ENCODE measurements around the gene SMAP2.

Gene SMAP2

GRCh38 chr1:40422630-40423263 is 49.2 kb downstream of the SMAP2 start:
- DNase-seq, result no peak

- DNase-seq, result no peak
Measured at GRCh38 chr1:40423264-40423642, 49.7 kb downstream of the SMAP2 start.

GRCh38 chr1:40423951-40424618 is 50.6 kb downstream of the SMAP2 start:
- DNase-seq, result no peak

GRCh38 chr1:40425198-40425597 is 51.7 kb downstream of the SMAP2 start:
- no peak for DNase-seq

DNA sequence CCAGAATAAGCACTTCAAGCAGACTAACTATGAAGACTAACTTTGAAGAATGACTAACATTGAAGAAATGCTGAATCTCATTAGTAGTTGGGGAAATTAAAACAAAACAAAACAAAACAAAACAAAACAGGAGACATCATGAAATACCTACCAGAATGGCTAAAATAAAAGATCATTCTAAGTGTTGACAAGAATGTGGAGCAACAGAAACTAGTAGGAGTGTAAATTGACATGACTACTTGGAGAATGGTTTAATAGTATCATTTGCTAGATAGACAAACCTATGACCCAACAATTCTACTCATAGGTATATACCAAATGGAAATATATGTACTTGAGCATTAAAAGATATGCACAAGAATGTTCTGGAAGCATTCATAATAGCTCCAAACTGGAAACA is 57.9 kb downstream of the SMAP2 start:
- DNase-seq, result no peak

GRCh38 chr1:40432644-40433390 is 59.3 kb downstream of the SMAP2 start:
- no peak for DNase-seq

GRCh38 chr1:40435471-40435870 is 61.9 kb downstream of the SMAP2 start:
- DNase-seq, result no peak

- DNase-seq, result no peak
Measured at GRCh38 chr1:40435876-40436275, 62.3 kb downstream of the SMAP2 start.

GRCh38 chr1:40438391-40439015 is 65.0 kb downstream of the SMAP2 start:
- DNase-seq, result no peak

DNA sequence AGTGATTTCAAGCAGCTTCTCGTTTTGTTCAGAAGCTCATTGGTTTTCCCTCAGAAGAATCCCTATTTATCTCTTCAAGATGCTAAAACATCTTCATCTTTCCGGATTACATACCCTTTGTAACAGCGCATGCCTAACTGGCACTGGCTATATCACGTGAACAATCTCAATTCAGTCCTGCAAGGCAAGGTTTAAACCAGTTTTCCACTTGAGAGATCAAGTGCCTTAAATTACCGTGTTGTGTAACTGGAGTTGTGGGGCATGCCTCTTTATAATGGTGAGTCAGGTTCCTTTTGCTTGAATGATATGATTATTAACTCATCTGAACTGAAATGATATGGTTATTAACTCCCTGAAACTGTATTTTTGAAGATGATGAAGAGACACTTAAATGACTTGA is 65.7 kb downstream of the SMAP2 start:
- DNase-seq, result no peak

GRCh38 chr1:40449684-40450494 is 76.4 kb downstream of the SMAP2 start, which contains the start of gene ZFP69B:
ZFP69B (plus strand) TSS chr1:40450476; CDS start chr1:40450962, 486 bp downstream.
- DNase-seq, result peak; percentile 82

DNA sequence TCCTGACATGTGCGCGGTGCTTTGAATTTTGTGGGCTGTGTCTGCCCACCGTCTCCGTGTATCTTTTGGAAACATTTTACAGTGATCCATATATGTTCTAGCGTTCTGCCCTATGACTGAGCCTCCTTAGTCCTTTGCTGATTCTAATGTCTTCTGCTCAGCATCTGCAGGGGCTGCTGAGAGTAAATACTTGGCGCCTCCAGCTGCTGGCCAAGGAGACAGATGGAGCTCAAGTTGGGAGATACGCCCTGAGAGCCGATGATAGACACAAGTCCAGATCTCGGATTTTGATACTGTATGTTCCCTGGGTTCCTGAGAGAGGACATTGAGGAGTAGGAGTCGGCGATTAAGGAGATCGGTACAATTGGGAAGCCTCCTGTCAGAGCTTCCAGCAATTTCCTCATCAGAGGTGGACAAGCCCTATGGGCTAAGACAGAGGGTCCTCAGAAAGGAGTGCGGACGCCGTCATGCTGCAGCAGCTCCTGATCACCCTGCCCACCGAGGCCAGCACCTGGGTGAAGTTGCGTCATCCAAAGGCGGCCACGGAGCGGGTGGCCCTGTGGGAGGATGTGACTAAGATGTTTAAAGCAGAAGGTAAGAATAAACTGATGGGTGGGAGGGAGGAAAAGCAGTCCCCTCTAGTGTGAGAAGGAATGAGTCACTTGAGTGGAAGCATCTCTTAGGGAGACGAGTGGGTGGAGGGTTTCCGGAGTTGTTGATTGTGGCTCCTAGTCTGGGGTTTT is 77.1 kb downstream of the SMAP2 start:
- no peak for DNase-seq

GRCh38 chr1:40451238-40451585 is 77.7 kb downstream of the SMAP2 start:
- no peak for DNase-seq

DNA sequence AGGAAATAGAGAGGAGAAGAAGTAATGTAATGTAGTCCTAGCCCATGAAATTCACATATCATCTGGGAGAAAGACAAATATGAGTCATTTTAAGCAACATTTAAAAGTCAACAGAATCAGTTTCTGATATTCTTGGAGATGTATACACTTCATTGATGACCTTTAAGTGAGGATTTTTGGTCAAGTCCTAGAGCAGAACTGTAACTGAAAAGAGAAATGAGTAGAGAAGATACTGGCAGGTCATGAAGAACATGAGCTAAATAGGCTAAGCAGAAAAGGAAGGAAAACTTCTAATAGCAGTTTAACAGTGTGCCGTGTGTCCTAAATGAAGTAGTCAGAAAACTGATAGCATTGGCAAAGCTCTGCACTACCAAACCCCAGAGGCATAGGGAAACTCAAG is 81.3 kb downstream of the SMAP2 start:
- no peak for DNase-seq

DNA sequence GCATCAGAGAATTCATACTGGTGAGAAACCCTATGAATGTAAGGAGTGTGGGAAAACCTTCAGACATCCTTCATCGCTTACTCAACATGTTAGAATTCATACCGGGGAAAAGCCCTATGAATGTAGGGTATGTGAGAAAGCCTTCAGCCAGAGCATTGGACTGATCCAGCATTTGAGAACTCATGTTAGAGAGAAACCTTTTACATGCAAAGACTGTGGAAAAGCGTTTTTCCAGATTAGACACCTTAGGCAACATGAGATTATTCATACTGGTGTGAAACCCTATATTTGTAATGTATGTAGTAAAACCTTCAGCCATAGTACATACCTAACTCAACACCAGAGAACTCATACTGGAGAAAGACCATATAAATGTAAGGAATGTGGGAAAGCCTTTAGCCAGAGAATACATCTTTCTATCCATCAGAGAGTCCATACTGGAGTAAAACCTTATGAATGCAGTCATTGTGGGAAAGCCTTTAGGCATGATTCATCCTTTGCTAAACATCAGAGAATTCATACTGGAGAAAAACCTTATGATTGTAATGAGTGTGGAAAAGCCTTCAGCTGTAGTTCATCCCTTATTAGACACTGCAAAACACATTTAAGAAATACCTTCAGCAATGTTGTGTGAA is 89.5 kb downstream of the SMAP2 start:
- DNase-seq, result no peak

GRCh38 chr1:40469327-40469726 is 95.8 kb downstream of the SMAP2 start:
- no peak for DNase-seq

Measured in NCI-H226 (cell line).